Activated naive CD4-positive, alpha-beta T cell treated with anti-CD3 and anti-CD28 coated beads, Interleukin-2, amount 50 U/mL, for 72 hours (primary cell): Measurements from ENCODE around the gene NEK1. TPM values are rescaled to one million over a fixed set of nuclear protein-coding genes. Genes with fewer than 3 reads are reported as not detected.

Experiments used
- ATAC-seq, 2 donors: fragments of 150-1000 bp; cut with Tn5 transposase; 2 replicates each; pipeline ENCODE4 v1.10.0; 2021; ENCODE audit warnings: mild to moderate bottlenecking in 2 of 2, moderate library complexity in 2 of 2
- DNase-seq, 2 donors: peaks; one replicate each; pipeline ENCODE4 v3.0.0; 2021 to 2022; ENCODE audit warnings: low spot score in 2 of 2
- H3K27ac Mint-ChIP-seq, 2 donors: one replicate each; pipeline ENCODE4 v1.8.0; 2022; ENCODE audit warnings: mild to moderate bottlenecking in 2 of 2, mixed read lengths in 2 of 2
- H3K36me3 Mint-ChIP-seq, 2 donors: one replicate each; pipeline ENCODE4 v1.8.0; 2022; ENCODE audit warnings: mixed read lengths in 2 of 2
- H3K9me3 Mint-ChIP-seq, 2 donors: one replicate each; pipeline ENCODE4 v1.8.0; 2022; ENCODE audit warnings: mixed read lengths in 2 of 2
- total RNA-seq, 2 donors: library from RNA; stranded (reverse); gene quantifications; one replicate each; pipeline ENCODE4 v1.2.3, GENCODE V29; 2022

Gene NEK1, protein sequence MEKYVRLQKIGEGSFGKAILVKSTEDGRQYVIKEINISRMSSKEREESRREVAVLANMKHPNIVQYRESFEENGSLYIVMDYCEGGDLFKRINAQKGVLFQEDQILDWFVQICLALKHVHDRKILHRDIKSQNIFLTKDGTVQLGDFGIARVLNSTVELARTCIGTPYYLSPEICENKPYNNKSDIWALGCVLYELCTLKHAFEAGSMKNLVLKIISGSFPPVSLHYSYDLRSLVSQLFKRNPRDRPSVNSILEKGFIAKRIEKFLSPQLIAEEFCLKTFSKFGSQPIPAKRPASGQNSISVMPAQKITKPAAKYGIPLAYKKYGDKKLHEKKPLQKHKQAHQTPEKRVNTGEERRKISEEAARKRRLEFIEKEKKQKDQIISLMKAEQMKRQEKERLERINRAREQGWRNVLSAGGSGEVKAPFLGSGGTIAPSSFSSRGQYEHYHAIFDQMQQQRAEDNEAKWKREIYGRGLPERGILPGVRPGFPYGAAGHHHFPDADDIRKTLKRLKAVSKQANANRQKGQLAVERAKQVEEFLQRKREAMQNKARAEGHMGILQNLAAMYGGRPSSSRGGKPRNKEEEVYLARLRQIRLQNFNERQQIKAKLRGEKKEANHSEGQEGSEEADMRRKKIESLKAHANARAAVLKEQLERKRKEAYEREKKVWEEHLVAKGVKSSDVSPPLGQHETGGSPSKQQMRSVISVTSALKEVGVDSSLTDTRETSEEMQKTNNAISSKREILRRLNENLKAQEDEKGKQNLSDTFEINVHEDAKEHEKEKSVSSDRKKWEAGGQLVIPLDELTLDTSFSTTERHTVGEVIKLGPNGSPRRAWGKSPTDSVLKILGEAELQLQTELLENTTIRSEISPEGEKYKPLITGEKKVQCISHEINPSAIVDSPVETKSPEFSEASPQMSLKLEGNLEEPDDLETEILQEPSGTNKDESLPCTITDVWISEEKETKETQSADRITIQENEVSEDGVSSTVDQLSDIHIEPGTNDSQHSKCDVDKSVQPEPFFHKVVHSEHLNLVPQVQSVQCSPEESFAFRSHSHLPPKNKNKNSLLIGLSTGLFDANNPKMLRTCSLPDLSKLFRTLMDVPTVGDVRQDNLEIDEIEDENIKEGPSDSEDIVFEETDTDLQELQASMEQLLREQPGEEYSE (N-terminal part only)
- 10 to 100 TPM in 1 of 2 donors, 1 to 10 TPM in 1; 9.1 to 13.7 TPM for total RNA-seq

DNA sequence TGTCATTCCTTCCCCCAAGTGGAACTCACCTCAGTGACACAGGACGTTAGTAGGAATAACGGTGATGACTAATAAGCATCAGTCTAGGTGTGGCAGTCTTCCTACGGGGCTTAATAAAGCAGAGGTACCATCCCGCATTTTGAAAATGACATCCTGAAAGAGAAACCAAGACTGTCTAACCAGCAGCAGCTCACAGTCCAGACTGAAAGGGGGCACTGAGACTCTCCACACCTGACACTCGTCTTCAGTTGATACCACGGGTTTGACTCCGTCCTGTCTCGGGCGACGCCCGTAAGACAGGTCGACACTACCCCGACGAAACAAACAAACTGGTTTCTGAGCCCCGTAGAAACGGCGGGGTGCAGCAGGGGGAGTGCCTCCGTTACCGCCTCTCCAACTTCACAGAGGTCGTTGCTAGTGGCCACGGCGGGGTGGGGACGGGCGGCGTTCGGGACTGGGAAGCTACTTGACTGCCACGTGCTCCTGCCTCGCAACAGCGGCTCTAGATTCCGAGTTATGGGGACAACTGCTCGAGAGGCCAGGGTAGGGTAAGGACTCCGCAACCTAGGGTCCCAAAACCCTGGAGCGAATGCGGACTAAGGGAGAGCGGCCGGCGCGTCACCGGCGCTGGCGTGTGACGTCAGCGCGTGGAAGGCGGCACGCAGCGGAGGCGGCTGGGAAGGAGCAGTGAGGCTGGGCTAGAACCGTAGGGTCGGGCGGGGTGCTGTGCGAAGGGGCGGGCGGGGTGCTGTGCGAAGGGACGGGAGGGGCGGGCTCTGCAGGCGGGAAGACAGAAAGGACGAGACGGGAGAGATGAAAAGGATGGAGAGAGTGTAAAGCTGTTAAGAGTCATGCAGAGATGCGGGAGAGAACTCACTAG, at the start of gene NEK1:
TSS of gene NEK1 (minus strand) at position 593 of the 880 bp plus-strand sequence. CDS start 9,953 bp downstream, outside the sequence.
- peaks cover 4 to 7% of the 10 kb centered on the region in 2 donors for H3K36me3 Mint-ChIP-seq
- H3K9me3 Mint-ChIP-seq, result no peaks in the 10 kb centered on the region
- DNase-seq (peak; percentile 83 to 84), ATAC-seq (peak; percentile 84 to 86)
- H3K27ac Mint-ChIP-seq, result peak within 1 kb of the TSS; percentile 98 to 99

DNA sequence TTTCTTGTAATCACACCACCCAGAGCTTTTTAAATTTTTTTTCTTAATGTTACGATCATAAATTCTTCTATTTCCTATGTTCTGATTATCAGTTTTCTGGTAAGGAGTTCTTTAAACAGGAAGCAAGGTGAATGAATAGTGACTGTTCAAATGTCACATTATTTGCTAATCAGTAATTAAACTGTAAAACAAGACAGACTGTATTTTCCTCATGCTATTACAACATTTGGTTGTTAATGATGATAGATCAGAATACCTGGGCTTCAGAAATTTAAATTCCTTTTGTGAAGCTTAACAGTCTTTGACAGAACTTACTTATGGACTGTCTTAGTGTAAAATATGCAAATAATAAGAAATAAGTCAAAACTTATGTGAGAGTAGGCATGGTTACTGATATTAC, 49.4 kb upstream of the NEK1 start:
- DNase-seq, result no peak
- no peak for ATAC-seq
- no peak overlapping the region for H3K27ac Mint-ChIP-seq
- peaks cover 8 to 17% of the 10 kb centered on the region in 2 donors for H3K36me3 Mint-ChIP-seq
- no peaks in the 10 kb centered on the region for H3K9me3 Mint-ChIP-seq

DNA sequence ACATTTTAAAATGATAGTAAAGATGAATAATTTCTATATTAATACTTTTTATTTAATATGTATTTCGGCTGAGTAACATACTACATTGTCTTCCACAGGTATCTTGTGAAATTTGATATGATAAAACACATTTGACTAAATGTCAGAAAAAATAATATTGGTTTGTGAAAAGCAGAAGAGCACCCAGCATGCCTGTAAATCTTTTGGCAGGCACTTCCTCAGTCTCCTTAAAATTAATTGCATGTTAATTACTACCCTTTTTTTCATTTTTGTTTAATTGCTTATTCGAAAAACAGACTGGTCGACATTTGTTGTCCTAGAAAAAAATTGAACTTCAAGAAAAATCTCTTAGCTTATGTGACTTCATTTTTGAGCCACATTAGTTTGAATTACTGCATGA, 48.5 kb upstream of the NEK1 start:
- ATAC-seq (no peak), DNase-seq (no peak)
- Mint-ChIP-seq H3K36me3 (peaks cover under 1 to 9% of the 10 kb centered on the region in 2 donors), H3K27ac (peak overlapping the region in 1 of 2 donors; percentile 98), H3K9me3 (no peaks in the 10 kb centered on the region)

DNA sequence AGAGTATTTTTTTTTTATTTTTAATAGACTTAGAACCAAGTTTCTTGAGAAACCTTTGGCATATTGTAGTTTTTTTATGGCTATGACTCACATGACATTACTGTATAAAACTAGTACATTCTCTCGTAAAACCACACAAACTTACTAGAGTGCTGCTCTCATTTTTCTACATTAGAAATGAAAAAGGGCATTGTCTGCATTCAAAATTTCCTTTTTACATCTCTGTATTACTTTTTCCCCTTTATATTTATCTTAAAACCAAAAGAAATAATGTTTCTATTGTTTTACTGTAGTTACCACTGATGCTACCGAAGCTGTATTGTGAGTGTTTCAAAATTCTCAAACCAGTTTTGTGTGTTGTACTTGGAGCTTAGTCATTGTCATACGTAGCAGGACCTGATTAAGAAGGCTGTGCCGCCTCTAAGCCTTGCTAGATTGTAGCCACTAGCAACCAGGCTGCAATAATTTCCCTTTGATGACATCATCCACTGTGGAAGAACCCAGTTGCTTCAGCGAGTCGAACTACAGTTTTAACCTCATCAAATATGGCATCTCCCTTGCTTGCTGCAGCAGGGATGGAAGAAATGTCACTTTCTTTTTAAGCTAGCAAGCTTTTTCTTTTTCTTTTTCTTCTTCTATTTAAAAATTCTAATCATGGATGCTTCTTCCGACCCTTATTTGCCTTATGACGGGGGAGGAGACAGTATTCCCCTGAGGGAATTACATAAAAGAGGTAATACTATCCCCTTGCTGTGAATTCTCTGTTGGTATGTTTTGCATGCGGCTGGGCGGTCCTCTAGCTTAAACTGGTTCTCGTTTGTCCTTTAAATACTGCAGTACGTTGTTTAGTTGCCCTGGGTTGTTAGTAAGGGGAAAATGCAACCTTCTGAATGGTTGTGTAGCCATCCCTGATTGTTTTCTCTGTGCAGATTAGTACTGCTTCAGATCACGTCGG, 47.6 kb upstream of the NEK1 start:
- H3K27ac Mint-ChIP-seq, result peak overlapping the region; percentile 98 to 99
- H3K9me3 Mint-ChIP-seq, result no peaks in the 10 kb centered on the region
- peaks cover 0 to 5% of the 10 kb centered on the region in 2 donors for H3K36me3 Mint-ChIP-seq
- peak; percentile 54 to 75 for DNase-seq
- peak; percentile 100 for ATAC-seq

DNA sequence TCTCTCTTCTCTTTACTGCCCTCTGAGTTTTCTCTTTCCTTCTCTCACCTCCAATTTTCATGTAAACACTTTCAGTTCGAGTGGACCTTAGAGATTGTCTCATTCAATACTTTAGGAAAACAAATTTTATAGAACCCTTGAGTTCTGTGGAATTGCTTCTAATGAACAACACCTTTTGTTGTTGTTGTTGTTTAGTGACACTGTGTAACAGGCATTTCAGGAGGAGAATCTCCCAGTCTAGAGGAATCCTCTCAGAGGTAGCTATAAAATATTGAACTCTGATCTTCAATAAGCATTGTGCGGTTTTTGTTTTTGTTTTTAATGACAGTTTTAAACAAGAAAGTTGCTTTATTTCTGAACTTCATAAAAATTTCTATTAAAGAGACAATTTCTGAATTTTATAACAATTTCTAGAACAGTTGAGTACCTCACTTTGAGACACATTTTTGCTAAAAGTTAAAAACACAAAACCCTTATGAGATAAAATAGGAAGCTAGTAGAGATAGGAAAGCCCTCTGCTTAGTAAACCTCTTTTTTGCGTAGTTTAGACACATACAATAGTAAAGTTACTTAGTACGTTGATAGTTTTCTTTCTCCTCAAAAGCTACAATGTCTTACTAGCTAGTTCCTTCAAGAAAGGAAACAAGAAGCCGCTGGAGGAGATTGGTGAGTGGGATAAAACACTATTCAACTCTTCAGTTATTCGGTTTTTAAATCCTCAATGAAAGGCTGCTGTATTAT, 46.8 kb upstream of the NEK1 start:
- no peaks in the 10 kb centered on the region for H3K9me3 Mint-ChIP-seq
- no peak for DNase-seq
- peak overlapping the region; percentile 81 to 98 for H3K27ac Mint-ChIP-seq
- ATAC-seq, result no peak
- H3K36me3 Mint-ChIP-seq, result peaks cover 0 to 5% of the 10 kb centered on the region in 2 donors

DNA sequence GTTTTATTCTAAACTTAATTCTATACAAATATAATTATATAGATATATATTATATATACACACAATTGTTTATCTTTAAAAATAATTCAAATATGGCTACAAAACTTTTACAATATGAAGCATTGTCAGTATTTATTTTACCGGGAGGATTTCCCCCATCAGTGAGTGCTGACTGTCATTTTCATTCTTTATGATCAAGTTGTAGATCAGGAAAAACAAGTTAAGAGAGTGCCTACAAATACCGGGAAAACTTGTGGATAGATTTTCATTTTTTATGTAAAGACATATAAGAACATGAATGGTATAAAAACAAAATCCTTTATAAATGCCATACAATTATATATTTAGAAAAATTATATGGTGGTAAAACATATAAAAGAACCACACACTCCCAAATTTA, 45.8 kb upstream of the NEK1 start:
- ATAC-seq, result no peak

DNA sequence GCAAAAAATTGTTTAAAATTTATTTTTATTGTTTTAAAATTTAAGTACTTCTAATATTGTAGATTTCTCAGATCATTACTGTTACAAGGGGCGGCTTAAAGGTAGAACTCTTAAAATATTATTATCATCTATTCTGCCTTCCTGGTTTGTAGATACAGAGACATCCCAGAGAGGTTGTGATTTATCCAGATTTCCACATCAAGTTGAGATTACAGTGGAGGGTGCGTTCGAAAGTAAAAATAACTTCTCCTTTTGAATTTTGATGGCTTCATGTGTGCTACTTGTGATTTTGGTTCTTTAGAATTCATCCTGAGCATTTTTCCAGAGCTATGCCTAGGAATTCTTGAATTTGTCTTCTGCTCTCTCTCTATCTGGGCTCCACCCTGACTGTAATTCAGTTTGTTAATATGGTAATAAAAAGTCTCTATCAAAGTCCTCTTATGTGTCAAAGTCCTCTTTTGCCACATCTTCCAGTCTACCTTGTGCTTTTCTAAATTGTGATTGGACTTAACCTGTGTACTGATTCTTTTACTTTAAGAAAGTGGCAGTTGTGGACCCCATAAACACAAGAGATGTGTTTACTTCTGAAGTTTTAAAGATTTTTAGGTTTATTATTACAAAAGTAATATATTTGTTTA, 45.2 kb upstream of the NEK1 start:
- Mint-ChIP-seq H3K9me3 (no peaks in the 10 kb centered on the region), H3K27ac (no peak overlapping the region), H3K36me3 (peaks cover 0 to 11% of the 10 kb centered on the region in 2 donors)
- no peak for DNase-seq
- no peak for ATAC-seq

More for the DNA sequence above, 45.8 kb upstream of the NEK1 start:
- H3K9me3 Mint-ChIP-seq, result no peaks in the 10 kb centered on the region
- no peak for DNase-seq
- H3K27ac Mint-ChIP-seq, result no peak overlapping the region
- peaks cover 0 to 7% of the 10 kb centered on the region in 2 donors for H3K36me3 Mint-ChIP-seq

DNA sequence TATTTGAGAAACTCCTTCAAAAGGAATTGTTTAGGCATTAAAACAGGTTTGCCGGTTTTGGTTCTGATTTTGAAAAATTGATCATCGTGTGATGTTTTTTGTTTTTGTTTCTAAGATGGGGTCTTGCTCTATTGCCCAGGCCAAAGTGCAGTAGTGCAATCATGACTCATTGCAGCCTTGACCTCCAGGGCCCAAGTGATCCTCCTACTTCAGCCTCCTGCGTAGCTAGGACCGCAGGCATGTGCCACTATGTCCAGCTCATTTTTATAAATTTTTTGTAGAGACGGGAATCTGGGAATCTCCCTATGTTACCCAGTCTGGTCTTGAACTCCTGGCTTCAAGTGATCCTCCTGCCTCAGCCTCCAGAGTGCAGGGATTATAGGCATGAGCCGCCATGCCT, 43.0 kb upstream of the NEK1 start:
- ATAC-seq (no peak), DNase-seq (no peak)
- Mint-ChIP-seq H3K36me3 (peaks cover 0 to 11% of the 10 kb centered on the region in 2 donors), H3K27ac (peak overlapping the region in 1 of 2 donors; percentile 29), H3K9me3 (no peaks in the 10 kb centered on the region)

DNA sequence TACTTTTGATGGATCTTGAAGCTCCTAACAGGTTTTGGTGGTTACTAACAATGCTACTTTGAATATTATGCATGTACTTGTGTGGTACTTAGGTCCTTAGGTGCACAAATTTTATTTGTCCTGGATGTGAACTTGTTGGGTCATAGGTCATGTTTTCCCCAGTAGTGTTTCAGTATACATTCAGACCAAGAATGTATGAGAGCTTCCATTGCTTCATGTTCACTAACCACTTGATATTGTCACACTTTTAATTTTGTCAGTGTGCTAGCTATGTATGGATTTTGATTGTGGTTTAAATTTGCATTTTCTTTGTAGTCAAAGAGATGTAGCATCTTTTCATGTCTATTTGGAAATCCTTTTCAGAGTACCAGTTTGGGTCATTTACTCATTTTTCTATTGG, 40.2 kb upstream of the NEK1 start:
- no peaks in the 10 kb centered on the region for H3K9me3 Mint-ChIP-seq
- peak; percentile 31 to 71 for ATAC-seq
- H3K27ac Mint-ChIP-seq, result no peak overlapping the region
- no peak for DNase-seq
- H3K36me3 Mint-ChIP-seq, result peaks cover 0 to 11% of the 10 kb centered on the region in 2 donors

DNA sequence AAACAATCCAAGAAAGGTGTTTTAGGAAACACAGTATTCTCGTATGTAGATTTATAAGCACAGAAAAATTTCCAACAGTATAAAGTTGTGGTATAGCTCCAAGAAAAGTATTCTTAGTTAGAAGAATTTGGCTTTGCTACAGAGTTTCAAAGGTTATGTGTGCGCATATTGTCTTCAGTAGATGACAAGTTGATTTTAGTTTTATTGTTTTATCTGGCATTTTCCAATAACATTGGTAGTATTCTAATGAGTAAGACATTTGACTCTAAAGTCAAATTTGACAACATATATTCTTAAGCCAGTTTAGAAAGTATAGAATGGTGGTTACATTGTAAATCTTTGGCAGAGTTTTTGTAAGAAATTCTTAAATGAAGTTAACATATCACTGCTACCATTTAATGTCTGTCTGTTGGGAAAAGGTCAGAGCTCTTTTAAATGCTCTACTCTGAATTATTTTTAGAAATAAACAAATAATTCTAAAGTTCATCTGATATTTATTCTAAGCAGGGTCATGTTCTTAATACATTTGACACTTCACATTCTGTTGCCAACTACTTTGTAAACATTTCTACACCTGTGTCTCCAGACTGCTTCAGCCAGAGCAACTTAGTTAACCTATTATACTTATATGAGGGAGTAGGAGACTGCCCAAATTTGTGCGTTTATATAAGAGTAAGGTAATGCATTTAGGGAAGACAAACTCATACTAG, 38.0 kb upstream of the NEK1 start:
- H3K27ac Mint-ChIP-seq, result no peak overlapping the region
- no peak for ATAC-seq
- DNase-seq, result no peak
- H3K9me3 Mint-ChIP-seq, result no peaks in the 10 kb centered on the region
- H3K36me3 Mint-ChIP-seq, result peaks cover 0 to 7% of the 10 kb centered on the region in 2 donors

DNA sequence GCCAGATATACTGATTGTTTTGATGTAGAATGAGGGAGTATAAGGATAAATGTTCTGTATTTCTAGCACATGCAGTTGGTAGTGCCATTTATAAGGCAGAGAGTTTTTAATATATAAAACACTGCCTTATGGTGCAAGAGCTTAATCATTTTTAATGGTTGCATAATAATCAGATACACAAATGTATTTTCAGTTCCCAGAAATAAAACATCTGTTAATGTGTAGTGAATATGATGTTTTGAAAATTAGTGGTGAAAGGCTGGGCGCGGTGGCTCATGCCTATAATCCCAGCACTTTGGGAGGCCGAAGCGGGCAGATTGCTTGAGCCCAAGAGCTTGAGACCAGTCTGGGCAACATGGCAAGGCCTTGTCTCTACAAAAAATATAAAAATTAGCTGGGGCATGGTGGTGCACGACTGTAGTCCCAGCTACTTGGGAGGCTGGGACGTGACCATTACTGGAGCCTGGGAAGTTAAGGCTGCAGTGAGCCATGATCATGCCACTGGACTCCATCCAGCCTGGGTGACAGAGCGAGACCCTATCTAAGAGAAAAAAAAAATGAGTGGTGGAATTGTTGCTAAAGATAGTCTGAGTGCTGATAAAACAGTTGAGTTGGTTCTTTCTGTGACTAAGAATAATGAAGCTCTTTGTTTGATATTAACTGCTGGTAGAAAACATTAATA, 37.3 kb upstream of the NEK1 start:
- ATAC-seq (no peak), DNase-seq (no peak)
- Mint-ChIP-seq H3K9me3 (no peaks in the 10 kb centered on the region), H3K27ac (no peak overlapping the region), H3K36me3 (peaks cover 2 to 8% of the 10 kb centered on the region in 2 donors)

DNA sequence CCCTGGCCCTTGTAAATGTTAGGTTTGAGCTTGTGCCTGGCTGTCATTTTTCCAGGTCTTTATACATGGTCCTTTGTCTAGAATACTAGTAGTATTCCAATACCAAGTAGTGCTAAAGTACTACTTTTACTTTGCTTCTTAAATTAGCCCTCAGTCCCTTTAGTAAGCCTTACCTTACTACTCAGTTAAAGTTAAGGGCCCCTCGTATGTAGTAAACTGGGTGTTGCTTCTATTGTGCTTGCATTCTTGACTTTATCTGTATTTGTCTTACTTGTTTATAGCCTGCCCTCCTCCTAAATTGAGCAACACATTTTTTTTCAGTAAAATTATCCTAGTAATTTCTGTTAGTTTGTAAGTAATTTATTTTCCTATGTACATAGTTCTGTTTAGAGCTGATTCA, 33.2 kb upstream of the NEK1 start:
- no peak for DNase-seq
- Mint-ChIP-seq H3K36me3 (peaks cover 6 to 7% of the 10 kb centered on the region in 2 donors), H3K27ac (no peak overlapping the region), H3K9me3 (no peaks in the 10 kb centered on the region)
- no peak for ATAC-seq

DNA sequence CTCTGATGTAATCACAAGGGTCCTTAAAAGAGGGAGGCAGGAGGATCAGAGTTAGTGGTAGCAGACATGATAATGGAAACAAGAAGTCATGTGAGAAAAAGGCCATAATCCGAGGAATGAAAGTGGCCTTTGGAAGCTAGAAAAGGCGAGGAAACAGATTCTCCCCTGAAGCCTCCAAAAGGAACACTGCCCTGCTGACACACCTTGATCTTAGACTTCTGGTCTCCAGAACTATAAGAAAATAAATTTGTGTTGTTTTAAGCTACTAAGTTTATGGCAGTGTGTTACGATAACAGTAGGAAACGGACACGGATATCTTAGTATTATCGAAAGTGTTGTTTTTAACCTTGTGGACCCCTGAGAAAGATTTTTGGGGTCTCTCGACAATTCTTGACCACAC, 32.4 kb upstream of the NEK1 start:
- Mint-ChIP-seq H3K27ac (no peak overlapping the region), H3K9me3 (no peaks in the 10 kb centered on the region), H3K36me3 (peaks cover 6 to 7% of the 10 kb centered on the region in 2 donors)
- DNase-seq (no peak), ATAC-seq (no peak)
